ENCODE results near the gene TDRD15. TPM values are rescaled to one million over a fixed set of nuclear protein-coding genes. Genes with fewer than 3 reads are reported as not detected.
"Not testable (repeated sequence)": the region's sequence is repeated elsewhere in the genome, so short reads cannot be mapped to it uniquely, and the experiment has no call there.

Gene TDRD15
- total RNA-seq, result not detected
- long read RNA-seq, result 0 reads

DNA sequence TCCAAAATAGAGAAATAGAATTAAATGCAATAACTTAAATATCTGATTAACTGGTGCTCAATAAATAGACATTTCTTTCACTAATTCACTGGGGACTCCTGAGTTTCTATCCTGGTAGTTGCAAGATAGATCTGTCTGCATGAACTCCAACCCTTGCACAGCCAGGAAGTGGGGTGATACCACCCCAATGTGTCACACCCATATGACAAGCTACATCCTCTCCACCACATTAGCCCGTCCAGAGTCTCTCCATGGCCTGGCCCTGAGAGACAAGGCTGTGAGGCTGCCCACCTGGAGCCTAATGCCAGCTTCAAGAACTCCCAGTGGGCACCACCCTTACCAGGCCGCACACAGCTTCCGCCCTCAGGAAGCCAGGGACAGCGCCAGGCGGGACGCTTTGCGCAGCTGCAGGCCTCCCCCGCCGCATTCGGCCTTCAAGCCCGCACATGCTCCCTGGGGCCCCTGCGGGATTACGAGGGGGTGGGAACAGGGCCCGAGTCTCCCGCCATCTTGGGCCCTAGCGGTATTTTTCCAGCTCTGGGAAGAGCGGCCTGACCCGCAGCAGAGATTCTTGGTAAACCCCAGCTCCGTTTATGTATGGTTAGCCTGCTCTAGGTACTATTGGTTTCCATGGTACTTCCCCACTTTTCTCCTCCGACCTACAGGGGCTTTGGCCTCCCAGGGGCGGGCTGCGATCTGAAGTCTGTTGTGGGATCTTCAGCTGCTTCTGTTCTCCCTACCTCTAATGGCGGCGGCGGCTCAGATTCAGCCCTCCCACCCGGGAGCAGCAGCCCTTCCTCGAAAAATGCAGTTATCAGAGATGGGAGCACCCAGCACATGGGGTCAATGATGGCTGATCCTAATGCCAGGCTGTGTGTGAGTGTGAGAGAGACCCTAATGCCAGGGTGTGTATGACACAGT lies at the start of gene TDRD15:
TSS of gene TDRD15 (plus strand) at position 496 of the 921 bp plus-strand sequence. CDS start 13,500 bp downstream, outside the sequence.
- intact Hi-C loops (cut with DNase I), result no loop called here
- no peak for ATAC-seq
- no peak for DNase-seq (ENCODE audit: missing footprints)

DNA sequence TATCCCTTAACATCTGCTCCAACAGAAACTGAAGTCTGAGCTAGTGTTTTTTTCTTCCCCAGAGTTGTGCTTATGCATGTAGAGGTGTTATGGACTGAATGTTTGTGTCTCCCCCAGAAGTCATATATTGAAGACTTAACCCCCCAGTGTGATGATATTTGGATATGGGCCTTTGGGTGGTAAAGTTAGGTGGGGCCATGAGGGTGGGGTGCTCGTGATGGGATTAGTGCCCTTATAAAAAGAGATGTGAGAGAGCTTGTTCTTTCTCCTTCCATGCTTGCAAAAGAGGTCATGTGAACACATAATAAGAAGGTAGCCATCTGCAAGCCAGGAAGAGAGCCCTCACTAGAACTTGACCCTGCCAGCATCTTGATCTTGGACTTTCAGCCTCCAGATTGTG lies 45.5 kb upstream of the TDRD15 start:
- intact Hi-C loops (cut with DNase I), result no loop called here
- ATAC-seq (no peak), DNase-seq (ENCODE audit: missing footprints) (no peak)

DNA sequence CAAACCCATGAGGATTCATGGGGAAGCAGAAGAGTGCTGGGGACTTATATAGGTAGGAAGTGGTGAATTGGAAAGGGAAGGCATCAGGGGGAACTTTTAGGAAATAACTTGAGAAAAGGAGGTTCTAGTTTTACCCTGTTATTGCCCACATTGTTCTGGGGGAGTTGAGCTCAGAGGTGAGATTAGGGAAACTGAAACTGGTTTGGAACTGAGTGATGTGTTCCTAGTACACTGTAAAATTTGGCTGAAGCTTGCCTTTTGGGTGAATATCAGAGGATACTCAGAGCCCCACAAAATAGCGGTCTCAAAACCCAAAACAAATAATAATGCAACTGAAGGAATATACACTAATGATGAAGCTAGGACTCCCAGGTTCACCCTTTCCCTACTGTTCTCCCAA lies 40.3 kb upstream of the TDRD15 start:
- DNase-seq (ENCODE audit: missing footprints) (no peak), ATAC-seq (no peak)
- intact Hi-C loops (cut with DNase I), result no loop called here

DNA sequence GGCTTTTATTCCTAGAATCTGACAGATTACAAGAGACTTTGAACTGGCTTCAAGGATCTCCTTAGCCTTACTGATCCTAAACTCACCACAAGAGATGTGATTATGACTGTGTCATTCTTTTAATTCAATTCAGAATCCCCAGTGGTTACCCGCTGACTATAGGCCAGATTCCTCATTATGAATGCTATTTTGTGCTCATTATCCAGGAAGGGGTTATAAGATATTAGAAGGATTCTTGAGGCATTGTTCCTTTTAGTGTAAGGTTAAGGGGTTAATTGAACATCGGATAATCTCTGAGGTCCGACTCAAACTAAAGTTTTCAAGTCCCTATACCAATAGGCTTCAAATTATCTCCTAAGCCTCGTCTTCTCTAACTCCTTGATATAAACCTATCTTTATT lies 39.4 kb upstream of the TDRD15 start:
- intact Hi-C loops (cut with DNase I), result no loop called here
- ATAC-seq (no peak), DNase-seq (ENCODE audit: missing footprints) (no peak)

DNA sequence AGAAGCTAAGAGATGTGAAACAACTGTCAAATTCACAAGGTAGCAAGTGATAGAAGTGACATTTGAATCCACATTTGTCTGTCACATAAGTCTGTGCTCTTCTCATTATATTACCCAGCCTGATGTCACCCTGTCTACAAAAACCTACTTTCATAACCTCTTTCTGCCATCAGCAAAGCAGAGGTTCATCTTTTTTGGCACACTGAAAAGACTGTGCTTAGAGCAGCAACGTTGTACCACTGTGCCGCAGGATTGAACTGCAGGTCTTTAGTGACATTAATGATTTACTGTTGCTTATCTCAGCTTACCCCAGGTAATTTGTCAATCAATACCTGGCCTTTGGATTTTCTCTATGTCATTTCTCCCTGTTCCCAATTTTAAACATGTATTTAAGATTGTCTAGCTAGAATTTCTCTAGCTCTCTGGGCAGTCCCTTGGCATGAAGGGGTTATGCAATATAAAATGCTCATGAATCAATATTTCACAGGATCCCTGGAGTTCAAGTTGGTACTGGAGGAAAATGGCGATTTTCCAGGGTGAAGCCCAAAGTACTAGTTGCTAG lies 31.4 kb upstream of the TDRD15 start:
- DNase-seq (ENCODE audit: missing footprints) (no peak), ATAC-seq (no peak)
- intact Hi-C loops (cut with DNase I), result no loop called here

DNA sequence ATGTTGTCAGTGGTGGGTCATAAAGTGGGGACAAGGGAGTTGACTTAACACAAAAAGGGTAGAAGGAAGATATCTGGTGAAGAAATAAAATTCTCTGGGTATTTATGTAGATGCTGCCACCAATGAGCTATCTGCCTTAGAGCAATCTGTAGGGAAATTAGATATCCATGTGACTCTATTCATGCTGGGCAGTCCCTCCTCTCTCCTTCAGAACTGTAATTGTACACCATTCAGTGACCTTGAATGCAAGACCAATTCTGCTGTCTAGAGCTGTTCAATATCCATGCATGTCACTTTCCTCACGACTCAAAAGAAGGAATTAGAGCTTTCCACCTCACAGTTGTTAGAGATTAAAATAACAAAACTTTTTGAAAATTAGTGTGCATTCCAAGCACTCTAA lies 28.6 kb upstream of the TDRD15 start:
- intact Hi-C loops (cut with DNase I), result no loop called here
- DNase-seq (ENCODE audit: missing footprints) (no peak), ATAC-seq (no peak)

DNA sequence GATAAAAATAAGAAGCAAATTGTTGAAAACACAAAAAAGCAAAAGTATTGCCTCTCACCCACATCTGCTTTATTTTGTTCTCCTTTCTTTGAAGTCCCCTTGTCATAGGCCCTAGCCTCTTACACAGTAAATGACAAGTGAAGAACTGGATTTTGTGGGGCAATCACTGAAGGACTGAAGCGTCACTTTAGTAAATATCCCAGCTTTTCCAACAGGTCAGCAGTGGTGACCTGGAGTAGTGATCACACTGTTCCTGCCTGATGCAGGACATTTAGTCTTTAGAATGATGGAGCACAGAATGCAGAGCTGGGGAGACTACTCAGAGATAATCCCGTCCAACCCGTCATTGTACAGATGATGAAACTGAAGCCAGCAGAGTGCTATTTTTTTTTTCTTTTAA lies 28.1 kb upstream of the TDRD15 start:
- DNase-seq (ENCODE audit: missing footprints) (no peak), ATAC-seq (no peak)
- intact Hi-C loops (cut with DNase I), result no loop called here

DNA sequence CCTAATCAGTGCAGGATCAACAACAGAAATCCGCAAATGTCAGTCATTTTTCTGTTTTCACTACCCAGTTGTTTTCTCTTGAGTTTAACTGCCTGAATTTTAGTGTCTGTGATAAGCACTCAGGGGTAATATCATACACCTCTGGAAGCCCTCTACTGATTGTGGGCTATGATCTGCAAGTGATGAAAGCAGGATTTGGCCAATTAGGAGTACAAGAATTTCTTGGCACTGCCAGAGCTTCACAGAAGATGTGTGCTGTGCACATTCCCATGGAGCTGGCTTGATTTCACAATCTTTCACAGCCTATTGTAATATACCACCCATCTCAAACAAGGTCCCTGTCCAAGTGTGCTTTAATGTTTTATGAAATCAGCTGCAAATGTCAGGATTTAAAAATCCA lies 27.3 kb upstream of the TDRD15 start:
- no peak for DNase-seq (ENCODE audit: missing footprints)
- no peak for ATAC-seq
- intact Hi-C loops (cut with DNase I), result no loop called here

DNA sequence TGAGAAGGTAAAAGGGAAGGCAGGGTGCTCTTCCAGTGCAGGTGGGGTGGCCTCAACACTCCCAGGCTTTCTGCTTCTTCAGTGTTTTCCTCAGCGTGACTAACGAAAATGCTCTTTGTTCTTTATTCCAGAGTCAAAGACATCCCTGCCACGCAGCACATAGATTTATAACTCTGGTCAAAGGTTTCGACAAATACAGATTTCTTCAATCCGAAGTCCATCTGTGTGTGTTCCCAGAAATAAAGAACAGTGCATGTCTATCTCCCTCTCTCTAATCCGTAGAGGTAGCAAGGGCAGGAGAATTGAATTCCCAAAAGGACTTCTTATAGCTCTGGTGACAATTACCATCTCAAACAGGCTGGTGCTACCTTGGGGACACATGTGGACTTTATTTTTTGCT lies 26.4 kb upstream of the TDRD15 start:
- no peak for ATAC-seq
- intact Hi-C loops (cut with DNase I), result no loop called here
- DNase-seq (ENCODE audit: missing footprints), result no peak

DNA sequence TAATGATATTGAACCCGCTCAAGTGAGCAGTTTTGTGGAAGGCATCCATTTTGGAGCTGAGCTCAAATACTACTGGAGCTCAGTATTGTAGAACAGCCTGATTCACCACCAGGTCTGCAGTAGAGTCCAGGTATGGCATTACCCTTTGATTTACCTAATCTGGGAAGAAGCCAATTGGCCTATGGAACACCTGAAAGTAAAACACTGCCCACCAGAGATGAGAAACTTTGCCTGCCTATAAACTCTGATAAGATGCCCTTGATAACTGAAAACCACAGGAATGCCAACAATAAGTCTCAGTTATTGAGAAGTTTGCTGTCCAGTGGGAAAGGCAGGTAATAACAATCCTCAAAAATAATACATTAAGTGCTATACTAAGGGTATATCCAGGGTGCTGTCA lies 25.5 kb upstream of the TDRD15 start:
- no peak for DNase-seq (ENCODE audit: missing footprints)
- intact Hi-C loops (cut with DNase I), result no loop called here
- no peak for ATAC-seq

DNA sequence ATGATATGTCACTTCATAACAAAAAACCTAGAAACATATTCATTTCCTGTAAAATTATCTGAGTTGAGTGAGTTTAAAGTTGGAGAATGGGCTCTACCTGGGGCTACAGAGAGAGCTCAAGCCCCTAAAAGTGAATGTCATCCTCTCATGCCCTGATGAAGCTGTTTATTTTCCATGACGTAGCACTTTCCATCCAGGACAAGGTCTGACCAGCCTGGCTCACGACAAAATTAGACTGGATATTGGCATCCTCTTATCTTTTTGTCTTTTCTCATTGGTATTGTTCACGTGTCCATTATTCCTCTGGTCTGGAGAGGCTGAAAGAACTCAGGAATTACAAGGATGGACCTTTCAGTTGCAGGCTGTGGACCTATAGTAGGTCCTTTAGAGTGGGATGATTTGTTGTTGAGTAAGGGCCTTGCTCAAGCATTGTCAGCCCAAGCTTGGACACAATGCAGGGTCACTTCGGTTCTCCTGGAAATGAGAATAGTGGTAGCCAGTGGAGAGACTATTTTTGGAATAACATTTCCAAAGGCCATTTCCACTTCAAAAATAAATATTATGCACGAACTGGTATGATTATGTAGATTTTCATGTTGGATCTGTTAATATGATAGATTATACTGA lies 24.4 kb upstream of the TDRD15 start:
- intact Hi-C loops (cut with DNase I), result no loop called here
- peak; percentile 36 for ATAC-seq
- DNase-seq (ENCODE audit: missing footprints), result no peak

DNA sequence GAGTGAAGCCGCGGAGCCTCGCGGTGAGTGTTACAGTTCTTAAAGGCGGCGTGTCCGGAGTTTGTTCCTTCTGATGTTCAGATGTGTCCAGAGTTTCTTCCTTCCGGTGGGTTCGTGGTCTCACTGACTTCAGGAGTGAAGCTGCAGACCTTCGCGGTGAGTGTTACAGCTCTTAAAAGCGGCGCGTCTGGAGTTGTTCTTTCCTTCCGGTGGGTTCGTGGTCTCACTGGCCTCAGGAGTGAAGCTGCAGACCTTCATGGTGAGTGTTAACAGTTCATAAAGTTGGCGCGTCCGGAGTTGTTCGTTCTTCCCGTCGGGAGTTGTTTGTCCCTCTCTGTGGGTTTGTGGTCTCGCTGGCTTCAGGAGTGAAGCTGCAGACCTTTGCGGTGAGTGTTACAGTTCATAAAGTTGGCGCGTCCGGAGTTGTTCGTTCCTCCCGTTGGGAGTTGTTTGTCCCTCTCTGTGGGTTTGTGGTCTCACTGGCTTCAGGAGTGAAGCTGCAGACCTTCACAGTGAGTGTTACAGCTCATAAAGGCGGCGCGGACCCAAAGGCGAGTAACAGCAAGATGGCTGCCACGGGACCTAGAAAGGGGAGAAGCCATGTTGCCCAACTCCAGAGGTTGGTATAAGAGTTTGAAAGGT lies 22.1 kb upstream of the TDRD15 start:
- intact Hi-C loops (cut with DNase I); DNase-seq (ENCODE audit: missing footprints); ATAC-seq: not testable (repeated sequence)

DNA sequence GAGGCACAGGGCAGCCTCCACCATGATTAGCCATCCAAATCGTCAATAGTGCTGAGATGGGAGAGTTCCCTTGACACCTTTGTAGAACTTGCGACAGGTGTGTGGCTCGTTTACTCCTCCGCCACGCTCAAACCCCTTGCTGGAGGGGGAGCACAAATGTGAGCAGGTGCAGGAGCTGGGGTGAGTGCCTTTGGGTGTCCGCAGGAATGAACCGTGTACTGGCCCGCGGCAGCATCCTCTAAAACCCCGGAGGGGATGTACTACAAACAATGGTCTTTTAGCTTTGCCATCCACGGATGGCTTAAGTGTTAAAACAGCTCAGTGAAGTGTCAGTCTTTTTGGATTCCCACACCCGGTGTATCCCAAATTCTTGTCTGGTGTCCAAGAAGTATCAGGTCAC lies 21.4 kb upstream of the TDRD15 start:
- intact Hi-C loops (cut with DNase I), result no loop called here
- DNase-seq (ENCODE audit: missing footprints) (no peak), ATAC-seq (no peak)

DNA sequence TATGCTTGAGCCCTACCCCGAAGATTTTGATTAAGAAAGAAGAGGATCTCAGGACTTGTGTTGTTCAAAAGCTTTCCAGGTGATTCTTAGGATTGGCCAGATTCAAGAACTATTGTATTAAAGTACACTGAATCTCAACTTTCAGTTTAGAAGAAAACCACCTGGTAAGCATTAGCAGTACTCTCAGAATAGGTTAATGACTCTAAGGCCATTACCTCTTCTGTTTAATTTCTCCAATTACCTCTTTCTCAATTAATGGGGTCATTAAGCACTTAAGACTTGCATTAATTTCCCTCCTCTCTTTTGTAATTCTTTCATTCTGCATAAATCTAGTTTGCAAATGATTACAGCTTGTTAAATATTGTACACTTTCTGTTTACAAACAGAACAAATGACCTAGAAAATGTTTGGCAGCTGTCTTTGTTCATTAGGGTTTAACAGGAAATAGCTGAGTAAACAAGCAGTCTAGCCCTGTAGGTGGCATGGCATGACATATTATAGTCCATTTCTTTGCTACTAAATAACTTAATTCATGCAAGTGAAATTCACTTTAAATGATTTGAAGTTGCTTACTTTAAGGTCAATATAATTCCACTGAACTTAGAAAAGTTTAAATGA lies 20.4 kb upstream of the TDRD15 start:
- intact Hi-C loops (cut with DNase I), result no loop called here
- ATAC-seq (no peak), DNase-seq (ENCODE audit: missing footprints) (no peak)

DNA sequence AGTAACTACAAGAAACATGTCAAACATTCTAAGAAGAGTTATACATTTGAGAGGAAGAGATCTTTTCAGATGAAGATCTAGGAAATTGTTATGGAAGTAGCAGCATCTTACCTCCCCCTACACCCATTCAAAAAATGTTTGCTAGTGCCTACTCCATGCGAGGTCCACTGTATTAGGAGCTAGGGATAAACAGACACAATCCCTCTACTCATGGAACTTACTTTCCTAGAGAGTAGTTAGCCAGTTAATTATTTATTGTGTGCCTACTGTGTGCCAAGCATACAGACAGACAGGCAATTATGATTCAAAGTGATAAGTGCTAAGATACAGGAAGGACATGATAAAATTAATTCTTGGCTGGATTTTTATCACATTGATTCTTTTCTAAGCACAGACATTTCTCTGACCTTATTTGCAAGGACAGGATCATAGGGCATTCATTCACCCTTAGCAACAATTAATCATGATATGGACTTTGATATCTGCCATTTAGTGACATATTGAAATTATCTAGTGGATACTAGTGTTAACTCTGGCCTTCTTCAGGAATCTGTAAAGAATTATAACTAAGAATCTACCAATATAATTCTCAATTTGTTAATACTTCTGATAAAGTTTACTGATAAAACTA lies 19.6 kb upstream of the TDRD15 start:
- ATAC-seq (no peak), DNase-seq (ENCODE audit: missing footprints) (no peak)
- intact Hi-C loops (cut with DNase I), result no loop called here

DNA sequence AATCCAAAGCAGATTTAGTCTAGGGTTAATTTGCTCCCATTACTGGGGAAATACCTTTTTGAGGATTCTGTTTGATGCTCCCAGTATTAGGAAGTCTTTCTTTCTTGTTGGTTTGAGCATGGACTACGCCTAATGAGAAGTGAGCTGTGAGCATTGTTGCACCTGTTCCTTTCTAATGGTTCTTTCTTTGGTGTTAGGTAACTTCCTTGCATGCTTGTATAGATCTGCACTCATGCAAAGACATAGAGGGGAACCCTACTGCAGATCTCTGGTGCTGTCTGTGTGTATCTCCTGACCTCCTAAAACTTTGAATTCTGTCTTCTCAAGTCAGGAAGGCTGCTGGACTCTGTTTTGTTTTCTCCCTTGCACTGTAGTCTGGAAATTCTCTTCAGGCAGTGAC lies 12.8 kb upstream of the TDRD15 start:
- intact Hi-C loops (cut with DNase I), result no loop called here
- ATAC-seq (no peak), DNase-seq (ENCODE audit: missing footprints) (no peak)

DNA sequence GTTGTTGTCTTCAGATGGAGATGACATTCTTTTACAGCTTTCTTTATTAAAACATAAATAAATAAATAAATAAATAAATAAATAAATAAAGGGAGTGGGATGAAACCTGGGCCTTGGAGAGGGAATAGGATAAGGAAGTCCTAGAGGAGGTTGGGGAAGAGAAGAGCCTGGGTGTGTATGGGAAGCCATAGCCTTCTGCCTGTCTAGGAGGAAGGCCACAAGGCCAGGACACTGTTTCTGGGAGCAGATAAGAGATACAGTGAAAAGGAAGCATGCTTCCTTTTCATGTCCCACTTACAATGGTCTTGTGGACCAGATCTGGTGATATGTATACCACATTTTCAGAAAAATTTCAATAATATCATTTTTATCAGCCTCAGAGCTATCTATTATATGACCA lies 6.1 kb upstream of the TDRD15 start:
- no peak for ATAC-seq
- intact Hi-C loops (cut with DNase I), result loop anchor here (2.0 kb wide), 2 partner anchors 73 to 457 kb away; partner anchors contain the start of gene APOB
- DNase-seq (ENCODE audit: missing footprints), result no peak

DNA sequence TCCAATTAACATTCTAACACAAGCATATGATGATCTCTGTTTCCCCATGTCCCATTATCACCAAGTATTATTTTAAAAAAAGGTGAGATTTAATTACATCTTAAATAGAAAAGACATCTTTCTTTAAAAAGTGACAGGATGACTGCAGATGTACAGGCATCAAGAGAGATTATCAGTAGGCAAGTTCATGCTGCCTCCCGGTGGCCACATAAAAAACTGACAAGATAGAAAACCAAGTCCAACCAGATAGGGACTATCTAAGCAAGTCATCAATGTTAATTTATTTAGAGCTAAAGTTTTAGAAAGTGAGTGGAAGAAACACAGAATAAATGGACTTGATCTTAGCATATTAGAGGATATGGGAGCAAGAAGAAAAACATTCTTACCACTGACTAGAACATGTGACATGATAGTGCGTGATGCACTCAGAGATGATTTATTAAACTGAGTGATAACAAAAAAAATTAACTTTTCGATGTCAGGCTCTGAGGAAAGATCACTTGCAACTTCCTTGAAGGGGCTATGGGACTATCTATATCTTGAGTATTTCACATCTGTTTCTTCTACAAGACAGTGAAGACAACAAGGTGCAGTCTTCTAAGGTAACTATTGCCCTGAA lies 5.4 kb upstream of the TDRD15 start:
- no peak for ATAC-seq
- intact Hi-C loops (cut with DNase I), result loop anchor here (2.0 kb wide), 2 partner anchors 74 to 458 kb away; partner anchors contain the start of gene APOB

More for the DNA sequence above, 5.4 kb upstream of the TDRD15 start:
- no peak for DNase-seq (ENCODE audit: missing footprints)

Data from Right ventricle myocardium inferior (tissue), 1 donor.